Measurements from ENCODE around the gene PCGF3.

PCGF3 gene

GRCh38 chr4:740656-741282 is 35.1 kb downstream of the PCGF3 start:
- TF ChIP-seq POLR2AphosphoS5 (IDR thresholded peaks at IDR 0.05; ENCODE audit: low read depth, low read length) = no peak
- TF ChIP-seq TAF1 (IDR thresholded peaks at IDR 0.05; ENCODE audit: borderline replicate concordance, insufficient read depth, low read length) = no peak
- TF ChIP-seq SIN3A (IDR thresholded peaks at IDR 0.05; ENCODE audit: borderline replicate concordance, insufficient read depth, low read length) = no peak
- no peak for TF ChIP-seq REST (IDR thresholded peaks at IDR 0.05; ENCODE audit: insufficient read depth in 1 of 2, low read depth in 2 of 2, low read length in 2 of 2)
- TF ChIP-seq FOXP2 (optimal IDR thresholded peaks at IDR 0.05; ENCODE audit: borderline replicate concordance, extremely low read depth, extremely low read length, insufficient read depth) = no peak

GRCh38 chr4:742096-742741 is 36.6 kb downstream of the PCGF3 start:
- TF ChIP-seq REST (IDR thresholded peaks at IDR 0.05; ENCODE audit: insufficient read depth in 1 of 2, low read depth in 2 of 2, low read length in 2 of 2) = no peak
- no peak for TF ChIP-seq POLR2AphosphoS5 (IDR thresholded peaks at IDR 0.05; ENCODE audit: low read depth, low read length)
- TF ChIP-seq FOXP2 (optimal IDR thresholded peaks at IDR 0.05; ENCODE audit: borderline replicate concordance, extremely low read depth, extremely low read length, insufficient read depth) = no peak
- TF ChIP-seq TAF1 (IDR thresholded peaks at IDR 0.05; ENCODE audit: borderline replicate concordance, insufficient read depth, low read length) = no peak
- TF ChIP-seq SIN3A (IDR thresholded peaks at IDR 0.05; ENCODE audit: borderline replicate concordance, insufficient read depth, low read length) = no peak

- TF ChIP-seq TAF1 (IDR thresholded peaks at IDR 0.05; ENCODE audit: borderline replicate concordance, insufficient read depth, low read length) = no peak
- no peak for TF ChIP-seq REST (IDR thresholded peaks at IDR 0.05; ENCODE audit: insufficient read depth in 1 of 2, low read depth in 2 of 2, low read length in 2 of 2)
- no peak for TF ChIP-seq POLR2AphosphoS5 (IDR thresholded peaks at IDR 0.05; ENCODE audit: low read depth, low read length)
- TF ChIP-seq SIN3A (IDR thresholded peaks at IDR 0.05; ENCODE audit: borderline replicate concordance, insufficient read depth, low read length) = no peak
Observed at GRCh38 chr4:742742-743311, 37.2 kb downstream of the PCGF3 start.

- TF ChIP-seq TAF1 (IDR thresholded peaks at IDR 0.05; ENCODE audit: borderline replicate concordance, insufficient read depth, low read length) (no peak), SIN3A (IDR thresholded peaks at IDR 0.05; ENCODE audit: borderline replicate concordance, insufficient read depth, low read length) (no peak), REST (IDR thresholded peaks at IDR 0.05; ENCODE audit: insufficient read depth in 1 of 2, low read depth in 2 of 2, low read length in 2 of 2) (no peak), FOXP2 (optimal IDR thresholded peaks at IDR 0.05; ENCODE audit: borderline replicate concordance, extremely low read depth, extremely low read length, insufficient read depth) (no peak), POLR2AphosphoS5 (IDR thresholded peaks at IDR 0.05; ENCODE audit: low read depth, low read length) (no peak)
Observed at GRCh38 chr4:743463-744211, 38.0 kb downstream of the PCGF3 start.
